NB4 (cell line): ENCODE data around the gene GSX1.

Experiments
- CTCF ChIP-seq: IDR thresholded peaks from one replicate; pipeline ENCODE4 v1.5.1; 2012; ENCODE audit warnings: low read depth, low read length
- MYC ChIP-seq: IDR thresholded peaks from 2 replicates; pipeline ENCODE4 v1.6.1; 2011; ENCODE audit warnings: low read depth, low read length
- POLR2A ChIP-seq: IDR thresholded peaks from 2 replicates; pipeline ENCODE4 v1.6.1; 2011; ENCODE audit warnings: mild to moderate bottlenecking; ENCODE audit not compliant: insufficient read length; ENCODE audit errors: extremely low read depth

DNA sequence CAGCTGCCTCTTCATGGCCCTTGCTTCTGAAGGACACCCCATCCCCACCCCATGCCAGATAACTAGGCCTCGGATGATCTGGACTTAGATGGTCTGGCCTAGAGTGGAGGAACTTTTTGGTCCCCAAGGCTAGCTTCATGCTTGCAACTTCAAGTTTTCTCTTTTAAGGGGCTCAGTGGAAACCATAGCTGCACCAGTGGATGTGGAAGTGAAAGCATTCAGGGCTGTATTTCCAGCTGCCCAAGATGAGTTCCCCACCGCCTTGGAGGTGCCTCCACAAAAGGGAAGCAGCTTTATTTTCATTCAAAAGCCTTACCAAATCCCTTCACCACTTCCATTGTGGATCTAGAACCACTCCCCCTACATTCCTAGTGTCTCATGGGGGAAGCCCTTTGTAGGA is 17.6 kb upstream of the GSX1 start:
- TF ChIP-seq POLR2A, result no peak
- TF ChIP-seq MYC, result no peak
- TF ChIP-seq CTCF, result no peak
